Thyroid gland (tissue), 4 donors: ENCODE results near the gene NPFFR1.

Source experiments
- POLR2A ChIP-seq, 2 donors: fragments of 450-650 bp; IDR thresholded peaks; one replicate each; pipeline ENCODE4 v1.6.1; 2017; ENCODE audit warnings: antibody characterized with exemption in 2 of 2, mild to moderate bottlenecking in 2 of 2, moderate library complexity in 1 of 2
- TF ChIP-seq, protein P1 (sequence below), 6 experiments: fragments of 200-600 bp in 3 of 6; fragments of 450-650 bp in 3 of 6; sonication (generic) in 3 of 6; IDR thresholded peaks; one replicate each; pipeline ENCODE4 v1.5.1; 2016 to 2019; ENCODE audit warnings: antibody characterized with exemption in 6 of 6, mild to moderate bottlenecking in 2 of 6, inconsistent platforms in 1 of 6, moderate library complexity in 1 of 6

DNA sequence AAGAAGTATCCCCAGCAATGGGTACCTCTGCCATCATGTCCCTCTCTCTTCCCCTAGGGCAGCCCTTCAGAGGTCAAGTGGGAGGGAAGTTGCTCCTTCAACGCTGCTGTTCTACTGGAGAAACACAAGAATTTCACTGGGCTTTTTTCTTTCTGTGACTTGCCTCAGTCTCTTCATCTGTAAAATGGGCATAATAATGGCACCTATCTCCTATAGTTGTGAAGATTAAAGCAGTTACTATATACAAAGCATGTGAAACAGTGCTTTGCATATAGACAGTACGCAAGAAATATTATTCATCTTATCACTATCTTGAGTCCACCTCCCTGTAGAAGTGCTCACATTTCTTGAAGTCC lies 1.6 kb upstream of the NPFFR1 start:
- TF ChIP-seq, protein P1, sequence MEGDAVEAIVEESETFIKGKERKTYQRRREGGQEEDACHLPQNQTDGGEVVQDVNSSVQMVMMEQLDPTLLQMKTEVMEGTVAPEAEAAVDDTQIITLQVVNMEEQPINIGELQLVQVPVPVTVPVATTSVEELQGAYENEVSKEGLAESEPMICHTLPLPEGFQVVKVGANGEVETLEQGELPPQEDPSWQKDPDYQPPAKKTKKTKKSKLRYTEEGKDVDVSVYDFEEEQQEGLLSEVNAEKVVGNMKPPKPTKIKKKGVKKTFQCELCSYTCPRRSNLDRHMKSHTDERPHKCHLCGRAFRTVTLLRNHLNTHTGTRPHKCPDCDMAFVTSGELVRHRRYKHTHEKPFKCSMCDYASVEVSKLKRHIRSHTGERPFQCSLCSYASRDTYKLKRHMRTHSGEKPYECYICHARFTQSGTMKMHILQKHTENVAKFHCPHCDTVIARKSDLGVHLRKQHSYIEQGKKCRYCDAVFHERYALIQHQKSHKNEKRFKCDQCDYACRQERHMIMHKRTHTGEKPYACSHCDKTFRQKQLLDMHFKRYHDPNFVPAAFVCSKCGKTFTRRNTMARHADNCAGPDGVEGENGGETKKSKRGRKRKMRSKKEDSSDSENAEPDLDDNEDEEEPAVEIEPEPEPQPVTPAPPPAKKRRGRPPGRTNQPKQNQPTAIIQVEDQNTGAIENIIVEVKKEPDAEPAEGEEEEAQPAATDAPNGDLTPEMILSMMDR (IDR thresholded peaks at IDR 0.05): no peak
- no peak for TF ChIP-seq POLR2A (IDR thresholded peaks at IDR 0.05)
